Effector memory CD4-positive, alpha-beta T cell (primary cell): ENCODE data around the gene MRPL3.

ENCODE experiments used
- DNase-seq, 3 donors: peaks; one replicate each; pipeline ENCODE4 v3.0.0-alpha.2; 2020
- H3K27ac ChIP-seq: 2 replicates; pipeline ENCODE4 v1.7.0; 2013; ENCODE audit warnings: mild to moderate bottlenecking, low read length, moderate library complexity; ENCODE audit not compliant: insufficient read depth, poor library complexity, severe bottlenecking
- H3K27me3 ChIP-seq: replicated peaks from 2 replicates; pipeline ENCODE4 v1.7.0; 2013; ENCODE audit warnings: mild to moderate bottlenecking, low read length; ENCODE audit not compliant: insufficient read depth, control insufficient read depth, poor library complexity, severe bottlenecking
- H3K36me3 ChIP-seq: 2 replicates; pipeline ENCODE4 v1.7.0; 2013; ENCODE audit warnings: mild to moderate bottlenecking, low read length, moderate library complexity; ENCODE audit not compliant: control insufficient read depth, insufficient read depth
- H3K4me1 ChIP-seq: 2 replicates; pipeline ENCODE4 v1.7.0; 2013; ENCODE audit warnings: low read length, mild to moderate bottlenecking; ENCODE audit not compliant: control insufficient read depth, insufficient read depth, poor library complexity, severe bottlenecking
- H3K4me3 ChIP-seq: 2 replicates; pipeline ENCODE4 v1.7.0; 2013; ENCODE audit warnings: low read length, low read depth, mild to moderate bottlenecking; ENCODE audit not compliant: insufficient read depth, poor library complexity, severe bottlenecking
- H3K9me3 ChIP-seq: 2 replicates; pipeline ENCODE4 v1.7.0; 2013; ENCODE audit warnings: mild to moderate bottlenecking, low read length, moderate library complexity; ENCODE audit not compliant: control insufficient read depth
- total RNA-seq, 3 donors: gene quantifications; one replicate each; lab custom pipeline; 2026; lab: John Stamatoyannopoulos, UW

The MRPL3 gene
- 27.9 to 32.9 (median 31.4) reads per million in 3 donors for total RNA-seq

DNA sequence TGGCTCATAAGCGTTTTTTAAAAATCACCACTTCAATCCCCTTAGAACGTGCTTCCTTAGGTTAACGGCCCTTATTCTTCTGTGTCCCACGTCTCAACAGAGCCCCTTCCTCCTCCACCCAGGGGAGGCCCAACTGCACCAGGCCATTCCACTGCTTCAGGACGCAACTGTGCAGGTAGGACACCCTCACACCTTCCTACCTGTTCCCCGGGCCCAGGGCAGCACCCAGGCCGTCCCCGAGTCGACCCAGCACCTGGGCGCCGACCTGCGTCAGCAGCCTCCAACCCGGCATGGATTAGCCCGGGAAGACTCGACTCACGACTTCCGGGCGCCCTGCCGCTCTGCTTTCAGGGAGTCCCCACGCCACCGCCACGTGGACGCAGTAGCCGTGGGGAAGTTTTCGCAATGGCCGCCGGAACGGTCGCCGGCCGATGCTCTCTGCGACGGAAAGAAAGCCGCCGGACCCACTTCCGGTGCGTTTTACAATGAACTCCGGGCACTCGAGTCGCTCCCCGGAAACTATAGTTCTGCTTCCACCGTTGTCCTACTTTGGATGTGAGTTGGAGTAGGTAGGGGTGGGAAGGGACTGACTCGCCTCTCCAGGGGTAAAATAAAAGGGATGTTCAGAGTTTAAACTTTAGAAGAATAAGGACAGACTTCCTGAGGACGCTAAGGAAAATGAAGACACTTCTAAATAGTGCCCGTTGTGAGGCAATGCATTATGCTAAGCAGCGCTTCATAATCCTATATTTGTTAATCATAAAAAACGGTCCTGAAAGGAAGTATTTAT lies at the start of gene MRPL3:
MRPL3 (minus strand) TSS at position 442 of the 790 bp plus-strand sequence; CDS start at position 292, 150 bp downstream.
- peak; percentile 70 to 78 (median 72) for DNase-seq
- peaks cover 19% of the 10 kb centered on the region for H3K36me3 ChIP-seq
- peaks cover 13% of the 10 kb centered on the region for H3K4me1 ChIP-seq
- H3K27ac ChIP-seq: peak within 1 kb of the TSS; percentile 68
- no peaks in the 10 kb centered on the region for H3K27me3 ChIP-seq
- no peaks in the 10 kb centered on the region for H3K9me3 ChIP-seq
- H3K4me3 ChIP-seq: peak within 1 kb of the TSS; percentile 78

DNA sequence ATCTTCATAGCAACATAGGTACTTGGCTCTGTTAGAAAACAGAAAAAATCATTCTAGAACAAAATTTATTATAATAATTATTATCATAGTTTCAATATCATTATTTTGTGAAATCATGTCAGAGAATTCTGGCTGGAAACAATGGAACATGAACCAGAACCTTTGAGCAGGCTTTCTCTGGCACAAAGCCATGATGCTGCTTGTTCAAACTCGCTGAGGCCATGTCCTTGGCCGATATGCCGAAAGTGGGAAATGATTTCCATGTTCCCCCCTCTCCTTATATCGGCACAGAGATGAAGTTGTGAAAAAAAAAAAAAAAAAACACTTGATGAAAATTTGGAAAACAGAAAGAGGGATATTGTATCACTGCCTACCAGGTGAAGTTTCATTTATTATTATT lies 49.0 kb upstream of the MRPL3 start:
- Histone ChIP-seq H3K36me3 (no peaks in the 10 kb centered on the region), H3K27me3 (no peaks in the 10 kb centered on the region), H3K4me1 (no peaks in the 10 kb centered on the region), H3K4me3 (no peak overlapping the region), H3K27ac (no peak overlapping the region), H3K9me3 (no peaks in the 10 kb centered on the region)
- no peak for DNase-seq

DNA sequence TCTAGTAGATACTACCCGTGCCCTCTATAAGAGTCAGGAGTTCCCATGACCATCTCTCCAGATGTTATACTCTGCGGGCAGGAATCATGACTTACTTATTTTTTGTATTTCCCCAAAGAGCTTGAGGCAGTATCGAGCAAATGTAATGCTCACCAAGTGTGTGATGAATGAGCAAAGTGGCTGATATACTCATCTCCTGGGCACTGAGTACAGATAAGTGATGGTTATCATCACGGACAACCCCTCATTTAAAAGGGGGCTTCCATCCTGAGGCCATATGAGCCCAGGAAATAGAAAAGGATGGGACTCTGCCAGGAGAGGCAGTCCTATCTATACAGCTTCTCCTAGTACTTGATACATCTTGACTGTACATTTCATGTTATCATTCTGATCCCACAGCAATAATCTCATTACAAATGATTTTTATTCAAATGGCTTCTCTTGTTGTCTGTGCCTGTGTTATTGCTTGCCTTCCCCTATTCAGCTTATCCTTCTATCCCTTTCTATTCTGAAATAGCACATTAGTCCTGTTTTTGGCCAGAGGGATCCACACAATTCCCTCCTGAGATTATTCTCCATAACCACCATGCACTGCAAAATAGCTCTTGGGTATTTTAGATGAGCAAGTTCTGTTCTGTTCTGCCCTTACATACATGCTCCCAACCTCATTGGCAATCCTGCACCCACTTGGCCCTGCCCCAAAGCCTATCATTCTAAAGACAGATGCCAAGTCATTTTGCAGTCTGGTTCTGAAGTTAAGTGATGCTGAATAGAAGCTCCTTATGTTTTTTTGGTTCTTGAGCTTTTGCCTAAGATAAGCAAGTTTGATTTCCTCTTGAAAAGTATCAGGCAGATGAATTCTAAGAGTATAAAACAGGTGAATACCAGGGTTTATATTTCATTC lies 48.0 kb upstream of the MRPL3 start:
- DNase-seq: no peak
- Histone ChIP-seq H3K4me3 (no peak overlapping the region), H3K9me3 (no peaks in the 10 kb centered on the region), H3K27ac (no peak overlapping the region), H3K36me3 (no peaks in the 10 kb centered on the region), H3K27me3 (no peaks in the 10 kb centered on the region), H3K4me1 (no peaks in the 10 kb centered on the region)

DNA sequence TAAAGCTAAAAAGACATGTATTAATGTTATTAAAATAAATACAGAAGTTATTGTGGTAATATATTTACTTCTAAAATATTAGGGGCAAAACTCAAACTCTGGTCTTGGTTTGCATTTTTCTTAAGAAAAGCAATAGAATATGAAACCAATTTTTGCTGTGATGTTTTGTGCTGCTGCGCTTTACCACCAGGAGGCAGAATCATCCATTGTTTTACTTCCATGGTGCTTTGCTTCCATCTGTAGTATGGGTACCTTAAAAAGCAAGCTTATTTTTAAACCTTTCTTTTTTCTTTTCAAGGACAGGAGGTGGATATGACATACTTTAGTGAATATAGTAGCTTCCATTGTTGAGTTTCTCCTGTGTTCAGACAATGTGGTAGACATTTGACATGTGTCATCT lies 46.6 kb upstream of the MRPL3 start:
- Histone ChIP-seq H3K27me3 (no peaks in the 10 kb centered on the region), H3K36me3 (no peaks in the 10 kb centered on the region), H3K9me3 (no peaks in the 10 kb centered on the region), H3K4me1 (no peaks in the 10 kb centered on the region), H3K27ac (no peak overlapping the region), H3K4me3 (no peak overlapping the region)
- no peak for DNase-seq

DNA sequence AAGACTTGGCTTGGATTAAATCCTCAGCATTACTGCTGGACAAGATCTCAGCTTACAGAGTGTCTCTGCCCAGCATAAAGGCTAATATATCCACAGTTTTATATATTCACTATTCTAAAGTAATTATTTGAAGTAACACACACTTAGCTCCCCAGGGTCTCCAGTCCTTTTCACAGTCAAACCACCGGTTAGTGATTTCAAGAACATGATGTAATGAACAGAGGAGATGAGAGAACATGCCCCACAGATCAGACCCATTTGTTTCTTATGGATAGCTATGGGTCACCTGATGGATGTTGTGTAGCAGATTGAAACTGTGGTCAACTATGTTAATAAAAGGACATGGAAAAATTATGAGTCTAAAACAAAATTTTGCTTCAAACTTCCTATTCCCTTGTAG lies 44.8 kb upstream of the MRPL3 start:
- Histone ChIP-seq H3K4me3 (no peak overlapping the region), H3K4me1 (no peaks in the 10 kb centered on the region), H3K36me3 (no peaks in the 10 kb centered on the region), H3K27ac (no peak overlapping the region), H3K27me3 (no peaks in the 10 kb centered on the region), H3K9me3 (no peaks in the 10 kb centered on the region)
- DNase-seq: no peak

DNA sequence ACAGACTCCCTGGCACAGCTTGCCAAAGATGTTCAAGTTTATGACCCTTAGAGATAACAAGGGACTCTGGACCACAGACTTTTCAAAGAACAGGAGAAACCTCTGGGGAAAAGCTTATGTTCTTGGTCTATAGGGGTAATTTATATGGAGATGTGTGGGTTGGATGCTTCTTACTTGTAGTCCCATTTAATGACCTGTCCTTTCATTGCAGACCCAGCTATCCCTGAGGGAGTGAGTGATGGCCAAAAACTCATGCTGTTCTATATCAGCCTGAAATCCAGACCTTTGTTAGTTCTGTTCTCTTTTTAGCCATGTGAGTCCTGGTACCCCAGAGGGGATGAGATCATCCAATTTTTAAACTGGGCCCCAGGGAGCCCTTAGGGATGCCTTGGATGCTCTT lies 43.7 kb upstream of the MRPL3 start:
- H3K4me1 ChIP-seq: no peaks in the 10 kb centered on the region
- no peak overlapping the region for H3K4me3 ChIP-seq
- no peak overlapping the region for H3K27ac ChIP-seq
- no peak for DNase-seq
- no peaks in the 10 kb centered on the region for H3K27me3 ChIP-seq
- H3K36me3 ChIP-seq: no peaks in the 10 kb centered on the region
- no peaks in the 10 kb centered on the region for H3K9me3 ChIP-seq

DNA sequence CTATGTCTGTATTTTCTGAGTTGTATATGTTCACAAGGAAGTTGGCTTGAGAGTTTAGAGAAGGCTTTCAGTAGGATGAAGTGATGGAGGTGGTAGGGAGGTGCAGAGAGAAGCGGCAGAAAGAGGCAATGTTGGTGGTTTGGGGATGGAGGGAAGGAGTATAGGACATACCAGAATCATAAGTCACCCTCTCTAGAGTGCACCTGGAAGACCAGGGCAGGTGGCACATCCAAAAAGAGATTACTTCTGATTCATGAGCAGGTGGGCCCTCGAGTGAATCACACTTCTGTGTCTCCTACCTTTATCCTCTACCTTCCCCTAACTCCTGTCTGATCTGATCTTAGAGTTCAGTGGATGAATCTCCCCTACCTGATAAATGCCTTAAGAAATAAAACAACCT lies 41.8 kb upstream of the MRPL3 start:
- Histone ChIP-seq H3K36me3 (no peaks in the 10 kb centered on the region), H3K9me3 (no peaks in the 10 kb centered on the region), H3K4me3 (no peak overlapping the region), H3K4me1 (no peaks in the 10 kb centered on the region), H3K27ac (no peak overlapping the region), H3K27me3 (no peaks in the 10 kb centered on the region)
- DNase-seq: no peak

DNA sequence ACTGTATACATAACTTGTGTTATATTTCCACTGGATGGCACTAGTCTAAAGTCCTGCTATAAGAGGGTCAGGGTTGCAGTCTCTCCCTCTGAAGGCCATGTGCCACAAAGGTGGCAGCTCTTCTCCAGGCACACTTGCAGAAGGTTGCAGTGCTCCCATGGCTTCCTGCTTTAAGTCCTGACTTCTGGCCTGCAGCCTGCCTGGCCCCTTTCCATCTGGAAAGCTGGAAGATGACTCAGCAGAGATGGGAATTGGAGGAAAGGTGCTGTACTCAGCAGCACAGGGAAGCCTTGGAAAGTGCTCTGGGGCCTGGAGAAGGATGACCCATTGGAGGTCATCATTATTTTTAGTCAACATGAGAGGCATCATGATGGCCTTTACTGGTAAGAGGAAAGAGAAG lies 40.9 kb upstream of the MRPL3 start:
- Histone ChIP-seq H3K27ac (no peak overlapping the region), H3K9me3 (no peaks in the 10 kb centered on the region), H3K4me3 (no peak overlapping the region), H3K27me3 (no peaks in the 10 kb centered on the region), H3K36me3 (no peaks in the 10 kb centered on the region), H3K4me1 (no peaks in the 10 kb centered on the region)
- DNase-seq: no peak

DNA sequence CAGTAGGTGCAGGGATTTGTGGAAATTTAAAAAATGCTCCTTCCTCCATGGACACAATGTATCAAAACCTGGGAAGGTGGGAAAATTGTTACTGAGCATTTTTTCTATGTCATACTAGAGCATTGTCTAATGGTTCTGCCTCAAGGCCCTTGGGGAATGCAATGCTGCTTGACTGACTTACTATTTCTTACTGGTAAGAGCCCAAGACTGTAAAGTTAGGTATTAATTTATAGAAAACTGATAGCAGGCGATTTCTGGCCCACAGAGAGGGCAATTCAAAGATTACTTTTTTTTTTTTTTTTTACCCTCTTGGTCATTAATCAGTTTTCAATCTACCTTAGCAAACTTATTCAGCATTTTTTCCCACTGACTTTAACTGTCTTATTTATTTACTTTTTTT lies 38.5 kb upstream of the MRPL3 start:
- H3K4me1 ChIP-seq: no peaks in the 10 kb centered on the region
- no peaks in the 10 kb centered on the region for H3K9me3 ChIP-seq
- no peak overlapping the region for H3K4me3 ChIP-seq
- no peak overlapping the region for H3K27ac ChIP-seq
- H3K36me3 ChIP-seq: no peaks in the 10 kb centered on the region
- DNase-seq: no peak
- no peaks in the 10 kb centered on the region for H3K27me3 ChIP-seq

DNA sequence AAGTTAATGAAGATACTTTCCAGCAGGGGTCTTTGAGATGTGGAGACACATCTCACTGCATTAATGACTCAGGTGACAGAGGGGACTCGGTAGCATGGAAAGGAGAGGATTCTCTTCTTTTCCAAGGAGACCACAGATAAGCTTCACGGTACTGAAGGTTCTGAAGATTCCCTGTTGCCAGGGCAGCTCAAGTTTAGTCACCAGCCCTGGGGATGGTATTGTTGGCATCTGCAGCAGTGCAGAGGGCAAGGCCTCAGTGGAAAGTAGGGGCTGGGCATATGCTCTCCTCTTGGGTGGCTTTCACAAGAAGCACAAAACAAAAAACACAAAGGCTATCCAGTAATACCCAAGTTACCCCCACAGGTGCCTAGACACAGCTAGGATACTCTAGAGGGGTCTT lies 38.0 kb upstream of the MRPL3 start:
- Histone ChIP-seq H3K27ac (no peak overlapping the region), H3K4me3 (no peak overlapping the region), H3K36me3 (no peaks in the 10 kb centered on the region), H3K9me3 (no peaks in the 10 kb centered on the region), H3K4me1 (no peaks in the 10 kb centered on the region), H3K27me3 (no peaks in the 10 kb centered on the region)
- DNase-seq: no peak
